Measurements from ENCODE around the gene SMIM10L1.

- TF ChIP-seq POLR2A (IDR thresholded peaks at IDR 0.05) (no peak), CTCF (IDR thresholded peaks at IDR 0.05) (no peak)
Observed at GRCh38 chr12:11171969-11172675, 1.1 kb downstream of the SMIM10L1 start.

Data from right lobe of liver (tissue), 4 donors.